ENCODE measurements around the gene TMPRSS5. TPM values are rescaled to one million over a fixed set of nuclear protein-coding genes. Genes with fewer than 3 reads are reported as not detected.
A peak's percentile ranks its signal among the peaks of the same experiment; 100 is the strongest.

The TMPRSS5 gene
- total and polyA plus RNA-seq, 2 of the 13 experiments (the other 11 are each of a cell fraction or from before 2014, with no cell fraction given), result 0.40 to 0.96 TPM

- TF ChIP-seq RBM39 (IDR thresholded peaks at IDR 0.05; ENCODE audit: low read depth, low read length, poor library complexity, severe bottlenecking) (no peak), TBX2 (CRISPR knock-in tag; IDR thresholded peaks at IDR 0.05; ENCODE audit: borderline replicate concordance) (no peak), THAP11 (CRISPR knock-in tag; IDR thresholded peaks at IDR 0.05) (no peak), KAT7 (CRISPR knock-in tag; IDR thresholded peaks at IDR 0.05; ENCODE audit: borderline replicate concordance) (no peak), TFDP1 (CRISPR knock-in tag; IDR thresholded peaks at IDR 0.05; ENCODE audit: borderline replicate concordance) (peak; percentile 89; the same call in 1 of the 2 replicates), ZBTB20 (CRISPR knock-in tag; IDR thresholded peaks at IDR 0.05; ENCODE audit: borderline replicate concordance, low read depth) (no peak), ATF1 (CRISPR knock-in tag; IDR thresholded peaks at IDR 0.05) (no peak), MBNL3 (CRISPR knock-in tag; conservative IDR thresholded peaks at IDR 0.05) (no peak), ASH2L (IDR thresholded peaks at IDR 0.05; ENCODE audit: insufficient read length, low read depth, low read length) (no peak), TCF7 (IDR thresholded peaks at IDR 0.05; ENCODE audit: low read depth) (peak; percentile 62), ZBTB42 (CRISPR knock-in tag; IDR thresholded peaks at IDR 0.05) (no peak), TFDP2 (CRISPR knock-in tag; IDR thresholded peaks at IDR 0.05) (peak; percentile 79), CREM (IDR thresholded peaks at IDR 0.05) (peak; percentile 35; the same call in 1 of the 2 replicates), CREM (CRISPR knock-in tag; IDR thresholded peaks at IDR 0.05) (no peak), NCOA2 (CRISPR knock-in tag; IDR thresholded peaks at IDR 0.05) (peak; percentile 26; the same call in 1 of the 2 replicates), ARID5B (CRISPR knock-in tag; IDR thresholded peaks at IDR 0.05) (peak; percentile 56), BHLHE40 (IDR thresholded peaks at IDR 0.05; ENCODE audit: low read length) (no peak), E2F1 (CRISPR knock-in tag; IDR thresholded peaks at IDR 0.05) (peak; percentile 71; the same call in 1 of the 2 replicates), SOX6 (IDR thresholded peaks at IDR 0.05) (no peak), SOX6 (CRISPR knock-in tag; IDR thresholded peaks at IDR 0.05) (peak; percentile 58), MZF1 (CRISPR knock-in tag; IDR thresholded peaks at IDR 0.05; ENCODE audit: borderline replicate concordance) (no peak)
- TF ChIP-seq, protein P1, sequence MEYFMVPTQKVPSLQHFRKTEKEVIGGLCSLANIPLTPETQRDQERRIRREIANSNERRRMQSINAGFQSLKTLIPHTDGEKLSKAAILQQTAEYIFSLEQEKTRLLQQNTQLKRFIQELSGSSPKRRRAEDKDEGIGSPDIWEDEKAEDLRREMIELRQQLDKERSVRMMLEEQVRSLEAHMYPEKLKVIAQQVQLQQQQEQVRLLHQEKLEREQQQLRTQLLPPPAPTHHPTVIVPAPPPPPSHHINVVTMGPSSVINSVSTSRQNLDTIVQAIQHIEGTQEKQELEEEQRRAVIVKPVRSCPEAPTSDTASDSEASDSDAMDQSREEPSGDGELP (IDR thresholded peaks at IDR 0.05; ENCODE audit: borderline replicate concordance, low read depth), result peak; percentile 59; the same call in 1 of the 2 replicates
Observed at GRCh38 chr11:113664981-113665710, 41.0 kb downstream of the TMPRSS5 start (continued).
